HG02623 (cell line): ENCODE data around the gene PRKD3.

ENCODE experiments used
- ATAC-seq: cut with Tn5 transposase; IDR thresholded peaks from one replicate; pipeline ENCODE4 v1.9.1; 2021; ENCODE audit warnings: moderate library complexity; ENCODE audit not compliant: unreplicated experiment

The PRKD3 gene

GRCh38 chr2:37343537-37344434 lies 19.2 kb upstream of the PRKD3 start:
- ATAC-seq = no peak

- ATAC-seq = no peak
Measured at GRCh38 chr2:37342591-37343220, 18.1 kb upstream of the PRKD3 start.

- ATAC-seq = no peak
Measured at GRCh38 chr2:37340637-37341036, 16.0 kb upstream of the PRKD3 start.

- no peak for ATAC-seq
Measured at GRCh38 chr2:37338933-37339332, 14.3 kb upstream of the PRKD3 start.

GRCh38 chr2:37337620-37338280 lies 13.1 kb upstream of the PRKD3 start:
- ATAC-seq = no peak

- ATAC-seq = no peak
Measured at GRCh38 chr2:37335604-37336003, 11.0 kb upstream of the PRKD3 start.

- no peak for ATAC-seq
Measured at GRCh38 chr2:37333256-37333655, 8.6 kb upstream of the PRKD3 start.

- ATAC-seq = no peak
Measured at GRCh38 chr2:37332560-37332959, 7.9 kb upstream of the PRKD3 start.

GRCh38 chr2:37330681-37331080 lies 6.0 kb upstream of the PRKD3 start:
- no peak for ATAC-seq

- no peak for ATAC-seq
Measured at GRCh38 chr2:37326866-37327634, 2.4 kb upstream of the PRKD3 start.

- no peak for ATAC-seq
Measured at GRCh38 chr2:37326285-37326684, 1.7 kb upstream of the PRKD3 start.

- no peak for ATAC-seq
Measured at GRCh38 chr2:37325625-37326071, 1.0 kb upstream of the PRKD3 start.

- ATAC-seq = no peak
Measured at GRCh38 chr2:37324536-37324785, 172 bp downstream of the PRKD3 start.

GRCh38 chr2:37323781-37324535 lies 675 bp downstream of the PRKD3 start:
- ATAC-seq = peak; percentile 16

- ATAC-seq = no peak
Measured at GRCh38 chr2:37323176-37323780, 1.4 kb downstream of the PRKD3 start.

GRCh38 chr2:37322368-37322767 lies 2.3 kb downstream of the PRKD3 start:
- ATAC-seq = no peak

- ATAC-seq = no peak
Measured at GRCh38 chr2:37321029-37321682, 3.5 kb downstream of the PRKD3 start.

GRCh38 chr2:37319754-37320609 lies 4.7 kb downstream of the PRKD3 start:
- no peak for ATAC-seq

- peak; percentile 82 for ATAC-seq
Measured at GRCh38 chr2:37318401-37318800, 6.2 kb downstream of the PRKD3 start.
